SK-N-MC (cell line): ENCODE data around the gene COPS9.

Source experiments
- EZH2 ChIP-seq: fragments of 200-600 bp; sonication (generic); IDR thresholded peaks from one replicate; pipeline ENCODE4 v1.6.1; 2017; ENCODE audit warnings: antibody characterized with exemption
- POLR2AphosphoS5 ChIP-seq: IDR thresholded peaks from 2 replicates; pipeline ENCODE4 v1.6.1; 2012; ENCODE audit warnings: mild to moderate bottlenecking, low read depth, low read length, borderline replicate concordance

GRCh38 chr2:240135706-240136012, 446 bp downstream of the COPS9 start:
- no peak for TF ChIP-seq POLR2AphosphoS5
- TF ChIP-seq EZH2 = no peak
